Fibroblast of villous mesenchyme (primary cell): ENCODE results near the gene CUEDC1. TPM values are rescaled to one million over a fixed set of nuclear protein-coding genes. Genes with fewer than 3 reads are reported as not detected.

Source experiments
- DNase-seq: peaks from one replicate; pipeline ENCODE4 v3.0.0-alpha.2; 2010; ENCODE audit warnings: low read depth
- H3K4me3 ChIP-seq: 2 replicates; pipeline ENCODE4 v1.5.1; 2011; ENCODE audit warnings: low read depth, mild to moderate bottlenecking, low read length
- total RNA-seq: library from RNA; depleted of rRNA; stranded (reverse); fragments of >200 nt; gene quantifications from 2 replicates; pipeline ENCODE4 v1.2.3, GENCODE V29; 2012
- TF ChIP-seq, protein P1 (sequence below): IDR thresholded peaks from 2 replicates; pipeline ENCODE4 v1.5.1; 2012; ENCODE audit warnings: low read depth, mild to moderate bottlenecking, low read length; ENCODE audit not compliant: insufficient read depth

CUEDC1 gene
- total RNA-seq, 1 donor, result 21.6 TPM

DNA sequence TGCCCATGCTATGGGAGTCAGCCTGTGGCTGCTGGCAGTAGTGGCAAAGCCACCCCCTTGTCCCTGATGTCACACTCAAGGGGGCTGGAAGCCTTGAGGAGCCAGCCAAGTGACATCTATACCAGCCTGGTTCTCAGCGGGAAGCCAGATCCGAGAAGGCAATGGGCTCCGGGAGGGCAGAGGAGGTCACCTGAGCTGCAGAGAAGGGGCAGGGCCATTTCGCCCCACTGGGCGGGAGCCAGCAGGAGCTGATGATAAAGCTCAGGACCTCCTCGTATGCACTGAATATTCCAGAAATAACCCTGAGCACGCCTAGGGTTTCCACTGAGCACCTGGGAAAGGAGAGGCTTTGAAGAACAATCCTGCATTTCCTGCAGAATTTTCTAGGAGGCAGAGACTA lies 124.3 kb downstream of the CUEDC1 start:
- H3K4me3 ChIP-seq, result no peak overlapping the region
- no peak for DNase-seq
- TF ChIP-seq, protein P1, sequence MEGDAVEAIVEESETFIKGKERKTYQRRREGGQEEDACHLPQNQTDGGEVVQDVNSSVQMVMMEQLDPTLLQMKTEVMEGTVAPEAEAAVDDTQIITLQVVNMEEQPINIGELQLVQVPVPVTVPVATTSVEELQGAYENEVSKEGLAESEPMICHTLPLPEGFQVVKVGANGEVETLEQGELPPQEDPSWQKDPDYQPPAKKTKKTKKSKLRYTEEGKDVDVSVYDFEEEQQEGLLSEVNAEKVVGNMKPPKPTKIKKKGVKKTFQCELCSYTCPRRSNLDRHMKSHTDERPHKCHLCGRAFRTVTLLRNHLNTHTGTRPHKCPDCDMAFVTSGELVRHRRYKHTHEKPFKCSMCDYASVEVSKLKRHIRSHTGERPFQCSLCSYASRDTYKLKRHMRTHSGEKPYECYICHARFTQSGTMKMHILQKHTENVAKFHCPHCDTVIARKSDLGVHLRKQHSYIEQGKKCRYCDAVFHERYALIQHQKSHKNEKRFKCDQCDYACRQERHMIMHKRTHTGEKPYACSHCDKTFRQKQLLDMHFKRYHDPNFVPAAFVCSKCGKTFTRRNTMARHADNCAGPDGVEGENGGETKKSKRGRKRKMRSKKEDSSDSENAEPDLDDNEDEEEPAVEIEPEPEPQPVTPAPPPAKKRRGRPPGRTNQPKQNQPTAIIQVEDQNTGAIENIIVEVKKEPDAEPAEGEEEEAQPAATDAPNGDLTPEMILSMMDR, result no peak

- peak; percentile 50 for DNase-seq
- TF ChIP-seq, protein P1, result no peak
- H3K4me3 ChIP-seq, result no peak overlapping the region
Observed at GRCh38 chr17:57823469-57824401, 131.5 kb downstream of the CUEDC1 start.

DNA sequence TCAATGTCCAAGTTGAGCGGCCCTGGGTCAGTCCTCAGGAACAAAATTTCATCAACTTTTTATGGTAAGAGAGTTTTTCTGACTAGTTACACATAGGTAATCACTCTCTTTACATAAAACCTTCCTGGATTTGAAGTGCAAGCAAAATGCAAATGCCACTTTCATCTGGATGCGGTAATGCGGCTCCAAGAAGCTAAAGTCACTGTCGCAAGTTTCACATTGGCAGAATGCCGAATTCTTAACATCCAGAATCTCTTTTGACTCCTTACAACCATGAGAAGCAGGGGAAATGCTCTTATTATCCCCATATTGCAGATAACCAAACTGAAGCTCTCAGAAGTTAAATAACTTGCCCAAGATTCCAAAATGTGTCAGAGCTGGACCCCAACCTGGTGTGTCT lies 135.3 kb downstream of the CUEDC1 start:
- TF ChIP-seq, protein P1, result no peak
- DNase-seq, result no peak

GRCh38 chr17:57819285-57819684 lies 135.9 kb downstream of the CUEDC1 start:
- DNase-seq, result no peak
- no peak overlapping the region for H3K4me3 ChIP-seq
- TF ChIP-seq, protein P1, result no peak

More for the DNA sequence above, 135.3 kb downstream of the CUEDC1 start:
- no peak overlapping the region for H3K4me3 ChIP-seq

- no peak for DNase-seq
- H3K4me3 ChIP-seq, result no peak overlapping the region
- TF ChIP-seq, protein P1, result no peak
Observed at GRCh38 chr17:57818066-57818465, 137.1 kb downstream of the CUEDC1 start.

- H3K4me3 ChIP-seq, result no peak overlapping the region
- no peak for DNase-seq
- TF ChIP-seq, protein P1, result no peak
Observed at GRCh38 chr17:57817299-57817698, 137.9 kb downstream of the CUEDC1 start.
